Stimulated activated naive CD4-positive, alpha-beta T cell (primary cell): Measurements from ENCODE around the gene H2AZ2.
"Not testable (repeated sequence)": the region's sequence is repeated elsewhere in the genome, so short reads cannot be mapped to it uniquely, and the experiment has no call there.

Source experiments
- DNase-seq, 6 experiments: peaks; one replicate each; lab custom pipeline; 2025; lab: John Stamatoyannopoulos, UW

Gene H2AZ2

DNA sequence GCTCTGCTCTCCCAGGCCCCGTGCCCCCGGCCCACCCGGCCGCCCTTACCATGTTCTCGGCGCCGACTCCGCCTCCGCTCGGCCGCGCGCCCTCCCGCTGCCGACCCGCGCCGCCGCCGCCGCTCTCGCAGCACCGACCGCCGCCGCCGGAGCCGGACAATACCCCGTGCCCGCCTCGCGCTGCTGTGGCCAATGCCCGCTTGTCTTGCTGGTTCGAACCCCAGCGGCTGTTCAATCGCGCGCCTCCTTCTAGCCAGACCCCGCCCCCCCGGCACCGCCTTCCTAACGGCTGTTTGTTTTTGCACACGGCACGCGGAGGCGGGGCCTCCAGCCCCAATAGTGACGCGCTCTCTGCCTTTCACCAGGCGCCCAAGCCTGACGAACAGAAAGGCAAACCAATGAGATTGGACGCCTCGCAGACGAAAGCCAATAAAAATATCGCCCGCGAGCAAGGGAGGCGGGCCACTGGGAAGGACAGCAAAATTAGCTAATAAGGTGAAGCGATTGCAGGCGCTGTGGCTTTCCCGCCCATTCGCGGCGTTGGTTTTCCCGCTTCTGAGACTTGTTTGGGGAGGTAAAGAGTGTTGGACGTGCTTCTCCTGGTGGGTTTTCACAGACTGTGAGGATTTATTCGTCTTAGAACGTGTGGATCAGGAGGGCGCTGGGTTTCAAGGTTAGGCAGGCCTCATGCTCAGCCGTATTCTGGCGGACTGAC, at the start of gene H2AZ2:
TSS of gene H2AZ2 (minus strand) at position 168 of the 715 bp plus-strand sequence. CDS start at position 52, 116 bp downstream.
- DNase-seq = peak; percentile 98 to 100 (median 99)

DNA sequence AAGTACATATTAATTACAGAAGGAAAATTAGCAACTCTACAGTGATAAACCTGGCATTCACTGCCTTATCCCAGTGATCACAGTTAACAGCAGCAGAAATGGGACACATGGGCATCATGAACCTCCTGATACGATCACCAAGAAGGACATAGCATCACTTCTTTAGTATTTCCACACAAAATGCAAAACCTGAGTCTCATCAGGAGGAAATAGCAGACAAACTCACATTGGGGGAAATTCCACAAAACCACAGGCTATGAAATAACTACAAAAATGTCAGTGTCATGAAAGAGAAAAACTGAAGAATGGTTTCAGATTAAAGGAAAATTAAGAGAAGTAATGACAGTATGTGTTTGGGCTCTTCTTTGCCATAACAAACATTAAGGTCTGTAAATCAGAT, 49.4 kb upstream of the H2AZ2 start:
- DNase-seq = no peak

DNA sequence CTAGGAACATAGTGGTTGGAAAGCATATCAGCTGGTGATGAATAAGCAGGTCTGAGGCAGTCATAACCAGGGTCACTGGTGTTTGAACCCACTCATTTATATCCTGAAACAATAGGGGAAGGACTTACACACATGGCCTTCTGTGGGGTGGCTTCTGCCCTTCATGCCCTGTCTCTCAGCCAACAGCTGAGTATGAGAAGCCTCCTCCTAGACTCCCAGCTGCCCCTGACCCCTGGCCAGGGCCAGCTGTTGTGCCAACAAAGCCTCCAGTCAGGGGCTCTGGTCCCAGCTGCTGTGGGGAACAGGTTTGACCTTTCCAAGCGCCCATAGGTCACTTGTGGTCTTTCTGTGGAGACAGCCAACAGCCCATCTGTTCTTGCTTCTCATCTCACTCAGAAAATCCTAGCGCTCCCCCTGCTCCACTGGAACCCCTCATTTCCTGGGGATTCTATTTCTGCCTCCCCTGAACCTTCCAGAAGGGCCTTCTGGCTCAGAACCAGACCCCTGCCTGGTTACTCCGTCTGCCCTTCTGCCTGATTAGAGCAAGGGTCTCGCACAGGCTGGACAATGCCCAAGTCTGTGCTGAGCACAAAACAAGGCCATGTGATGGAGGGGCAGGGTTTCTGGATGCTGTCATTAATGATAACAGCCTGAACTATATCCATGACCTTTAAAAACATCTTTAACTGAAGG, 47.1 kb upstream of the H2AZ2 start:
- DNase-seq = no peak

DNA sequence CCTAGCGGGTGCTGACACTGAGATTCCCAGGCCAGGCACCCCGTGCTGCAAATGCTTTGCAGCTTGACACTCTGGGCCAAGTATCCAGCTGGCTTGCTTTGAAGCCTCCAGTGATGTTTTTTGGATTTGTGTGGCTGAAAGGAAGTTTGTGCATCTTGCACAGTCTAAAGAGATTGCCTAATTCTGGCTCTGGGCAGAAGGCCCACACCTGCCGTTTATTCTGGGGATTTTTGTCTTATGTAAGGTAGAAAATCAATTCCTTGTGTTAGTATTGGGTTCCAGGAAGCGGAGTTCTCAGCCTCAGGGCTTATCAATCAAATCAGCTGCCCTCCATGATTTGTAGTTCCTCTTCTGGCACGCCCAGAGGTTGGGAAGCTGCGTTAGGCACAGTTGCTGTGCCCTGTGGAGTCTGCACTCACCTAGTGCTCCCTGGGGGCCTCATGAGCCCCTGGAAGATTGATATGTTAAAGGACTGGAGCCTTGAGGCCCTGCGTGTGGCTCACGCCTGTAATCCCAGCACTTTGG, 45.9 kb upstream of the H2AZ2 start:
- DNase-seq = no peak

DNA sequence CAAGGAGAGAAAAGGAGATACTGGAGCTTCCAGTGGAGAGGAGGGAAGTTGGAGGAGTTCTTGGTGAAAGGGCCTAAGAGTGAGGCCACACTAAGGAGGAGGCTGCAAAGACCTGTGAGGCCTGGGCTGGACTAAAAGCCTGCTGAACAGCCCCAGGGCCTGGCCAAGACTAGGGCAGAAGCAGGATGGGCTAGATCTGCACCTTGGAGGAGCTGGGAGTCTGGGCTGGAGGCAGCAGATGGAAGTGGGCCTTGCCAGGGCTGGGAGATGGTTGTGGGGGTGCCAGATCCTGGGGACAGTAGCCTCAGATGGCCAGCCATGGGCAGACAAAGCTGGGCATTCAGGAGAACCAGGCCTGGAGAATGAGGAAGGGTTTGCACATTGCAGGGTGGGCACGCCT, 43.9 kb upstream of the H2AZ2 start:
- DNase-seq = no peak

DNA sequence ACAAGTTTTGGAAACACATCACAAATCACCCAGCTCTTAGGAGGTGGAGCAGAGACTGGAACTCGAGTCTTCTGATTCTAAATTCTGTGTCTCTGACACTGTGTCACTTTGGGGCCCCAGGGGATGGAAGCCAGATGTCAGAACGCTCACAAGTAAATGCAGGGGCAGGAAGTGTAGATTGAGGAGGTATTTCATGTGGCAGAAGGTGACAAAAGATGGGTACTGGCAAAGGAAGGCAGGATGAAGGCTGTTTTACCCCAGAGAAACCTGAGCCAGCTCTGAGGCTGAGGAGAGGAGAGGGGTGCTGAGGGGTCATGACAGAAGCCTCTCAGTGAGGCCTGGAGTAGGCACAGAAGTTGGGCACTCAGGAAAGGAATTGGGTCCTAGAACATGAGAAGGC, 43.5 kb upstream of the H2AZ2 start:
- DNase-seq = peak in 3 of 6 experiments; percentile 28 to 57 (median 56)

DNA sequence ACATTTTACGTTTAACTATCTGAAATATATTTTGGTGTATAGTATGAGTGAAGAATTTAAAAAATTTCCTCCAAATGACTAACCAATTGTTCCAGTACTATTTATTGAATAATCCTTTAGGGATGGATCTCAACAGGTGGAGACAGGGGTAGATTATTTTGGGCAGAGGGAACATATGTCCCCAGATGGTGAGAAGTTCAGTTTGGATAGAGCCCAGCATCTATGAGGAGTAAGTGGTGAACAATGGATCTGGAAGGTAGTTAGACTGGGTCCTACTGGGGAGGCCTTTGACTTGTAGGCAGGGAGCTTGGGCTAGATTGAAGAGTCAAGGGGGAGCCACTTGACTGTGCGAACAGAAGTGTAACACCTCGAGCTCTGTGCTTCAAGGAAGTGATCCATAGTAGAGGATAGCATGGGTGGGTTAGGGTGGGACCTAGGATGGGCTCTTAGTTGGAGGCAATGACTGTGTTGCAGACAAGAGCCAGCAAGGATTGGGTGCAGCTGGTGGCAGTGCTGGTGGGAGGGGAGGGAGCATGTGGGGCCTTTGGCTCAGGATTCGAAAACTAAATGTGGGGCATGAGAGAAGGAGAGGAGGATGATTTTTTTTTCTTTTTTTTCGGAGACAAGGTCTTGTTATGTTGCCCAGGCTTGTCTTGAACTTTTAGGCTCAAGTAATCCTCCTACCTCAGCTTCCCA, 41.3 kb upstream of the H2AZ2 start:
- DNase-seq = no peak

DNA sequence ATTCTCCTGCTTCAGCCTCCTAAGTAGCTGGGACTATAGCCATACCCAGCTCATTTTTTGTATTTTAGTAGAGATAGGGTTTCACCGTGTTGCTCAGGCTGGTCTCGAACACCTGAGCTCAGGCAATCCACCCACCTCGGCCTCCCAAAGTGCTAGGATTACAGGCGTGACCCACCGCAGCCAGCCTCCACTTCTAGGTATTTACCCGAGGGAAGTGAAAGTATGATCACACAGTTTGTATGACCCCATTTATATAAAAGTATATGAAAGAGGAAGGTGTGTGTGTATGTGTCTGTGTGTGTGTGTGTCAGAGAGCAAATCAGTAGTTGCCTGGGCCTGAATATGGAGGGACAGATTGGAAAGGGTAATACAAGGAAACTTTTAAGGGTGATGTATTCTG, 39.4 kb upstream of the H2AZ2 start:
- DNase-seq = no peak

DNA sequence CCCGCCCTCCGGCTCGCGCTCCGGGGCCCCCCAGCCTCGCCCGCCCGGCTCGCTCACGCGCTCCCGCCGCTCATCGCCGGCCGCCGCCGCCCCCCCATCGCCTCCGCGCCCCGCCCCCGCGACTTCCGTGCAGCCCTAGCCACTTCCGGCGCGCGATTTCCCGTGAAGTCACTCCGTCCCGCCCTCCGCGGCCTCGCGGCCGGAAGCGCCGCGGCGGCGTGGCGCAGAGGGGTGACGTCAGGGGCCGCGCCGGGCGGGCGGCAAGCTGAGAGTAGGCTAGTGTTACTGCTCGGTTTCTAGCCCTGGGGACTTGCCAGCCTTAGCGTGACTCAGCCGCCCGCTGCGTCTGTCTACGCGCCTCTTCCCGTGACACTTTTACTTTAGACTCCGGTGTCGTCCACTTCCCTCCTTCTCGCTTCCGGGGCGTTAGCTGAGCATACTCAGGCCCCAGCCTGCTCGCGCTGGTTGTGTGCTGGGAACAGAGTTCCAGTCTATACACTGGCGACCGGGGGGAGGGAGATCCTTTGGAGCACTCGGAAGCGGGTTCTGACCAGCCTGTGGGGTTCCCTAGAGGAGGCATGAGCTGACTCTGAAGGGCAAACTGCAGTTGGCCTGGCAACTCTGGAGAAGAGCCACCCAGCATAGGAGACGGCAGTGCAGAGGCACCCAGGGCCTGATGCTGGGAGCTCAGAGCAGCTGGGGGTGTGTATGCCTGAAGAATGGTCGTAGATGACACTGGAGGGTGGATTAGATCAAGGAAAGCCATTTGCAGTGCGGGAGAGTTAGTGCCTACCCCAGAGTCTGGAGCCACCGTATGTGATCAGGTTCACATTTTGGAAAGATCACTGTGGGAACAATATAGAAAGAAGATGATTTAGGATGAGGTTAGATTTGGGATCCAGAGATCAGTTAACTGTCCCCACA, 37.8 kb upstream of the H2AZ2 start, which contains the start of gene PURB:
TSS of gene PURB (minus strand) at position 137 of the 924 bp plus-strand sequence. CDS start 182 bp downstream, outside the sequence.
- DNase-seq = peak; percentile 92 to 96 (median 94)

DNA sequence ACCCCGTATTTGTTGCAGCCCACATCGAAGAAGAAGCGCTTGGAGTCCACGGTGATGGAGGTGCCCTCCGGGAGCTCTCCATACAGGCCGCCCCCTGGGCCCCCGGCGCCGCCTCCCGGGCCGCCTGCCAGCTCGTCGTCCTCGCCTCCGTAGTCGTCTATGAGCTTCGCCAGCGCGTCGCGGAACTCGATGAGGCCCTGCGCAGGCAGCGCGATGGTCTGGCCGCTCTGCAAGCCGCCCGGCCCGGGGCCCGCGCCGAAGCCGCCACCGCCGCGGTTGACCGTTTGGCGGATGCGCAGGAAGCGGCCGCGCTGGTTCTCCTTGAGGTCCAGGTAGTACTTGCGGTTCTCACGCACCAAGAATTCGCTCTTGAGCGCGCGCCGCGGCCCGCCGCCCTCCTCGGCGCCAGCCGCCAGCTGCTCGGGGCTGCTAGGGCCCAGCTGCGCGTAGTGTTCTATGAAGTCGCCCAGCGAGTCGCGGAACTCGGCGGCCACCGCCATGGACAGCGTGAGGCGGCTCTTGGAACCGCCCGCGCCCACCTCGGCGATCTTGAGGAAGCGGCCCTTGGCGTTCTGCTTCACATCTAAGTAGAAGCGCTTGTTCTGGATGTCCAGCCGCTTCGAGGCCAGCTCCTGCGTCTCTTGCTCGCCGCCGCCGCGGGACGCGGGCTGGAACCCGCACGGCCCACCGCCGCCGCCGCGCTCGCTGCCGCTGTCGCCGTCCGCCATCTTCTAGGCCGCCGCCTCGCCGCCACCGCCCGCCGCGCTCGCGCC, 36.9 kb upstream of the H2AZ2 start:
- peak; percentile 39 to 76 (median 49) for DNase-seq

DNA sequence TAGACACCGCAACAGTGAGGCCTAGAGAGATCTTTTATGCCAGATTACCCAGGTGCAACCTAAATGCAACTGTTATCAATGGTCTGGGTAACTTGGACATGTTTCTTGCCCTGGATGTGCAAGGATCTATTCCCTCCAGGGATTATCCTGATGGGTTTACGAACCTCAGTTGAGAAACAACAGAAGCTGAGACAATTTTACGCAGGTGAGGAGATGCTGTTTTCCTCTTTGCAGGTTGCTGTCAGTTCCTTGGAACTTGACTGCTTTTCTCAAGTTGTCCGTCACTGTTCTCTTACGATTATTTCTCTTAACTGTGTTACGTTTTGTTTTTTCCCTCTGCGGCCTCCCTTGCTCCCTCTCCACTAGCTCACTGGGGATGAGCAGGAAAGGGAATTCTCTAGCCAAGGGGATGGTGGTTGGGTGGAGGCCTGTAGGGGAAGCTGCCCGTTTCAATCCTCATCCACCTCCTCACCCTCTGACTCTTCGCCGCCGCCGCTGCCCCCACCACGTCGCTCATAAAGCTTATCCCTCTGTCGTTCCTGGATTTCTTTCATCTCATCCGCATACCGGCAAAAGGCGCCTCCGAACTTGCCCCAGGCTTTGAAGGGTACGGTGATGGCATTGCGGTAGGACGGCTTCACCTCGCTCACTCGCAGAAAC, 36.2 kb upstream of the H2AZ2 start:
- DNase-seq = peak in 1 of 6 experiments; percentile 3

DNA sequence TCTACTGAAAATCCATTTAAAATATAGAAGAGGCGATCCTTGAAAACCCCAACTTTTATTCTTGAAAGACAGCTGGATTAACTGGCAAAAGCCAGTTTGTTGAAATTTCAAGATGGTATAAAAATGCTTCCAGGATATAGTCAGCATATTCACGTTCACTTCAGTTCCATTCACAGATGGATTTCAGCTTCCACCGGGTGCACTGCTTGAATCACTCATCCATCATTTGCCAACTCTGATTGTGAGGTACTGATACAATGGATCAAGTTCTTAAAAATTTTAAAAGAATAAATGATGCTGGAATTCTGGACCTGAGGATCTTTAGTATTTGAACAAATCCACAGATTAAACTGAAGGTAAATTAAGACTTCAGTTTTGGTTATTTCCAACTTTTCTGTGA, 35.0 kb upstream of the H2AZ2 start:
- DNase-seq = no peak

DNA sequence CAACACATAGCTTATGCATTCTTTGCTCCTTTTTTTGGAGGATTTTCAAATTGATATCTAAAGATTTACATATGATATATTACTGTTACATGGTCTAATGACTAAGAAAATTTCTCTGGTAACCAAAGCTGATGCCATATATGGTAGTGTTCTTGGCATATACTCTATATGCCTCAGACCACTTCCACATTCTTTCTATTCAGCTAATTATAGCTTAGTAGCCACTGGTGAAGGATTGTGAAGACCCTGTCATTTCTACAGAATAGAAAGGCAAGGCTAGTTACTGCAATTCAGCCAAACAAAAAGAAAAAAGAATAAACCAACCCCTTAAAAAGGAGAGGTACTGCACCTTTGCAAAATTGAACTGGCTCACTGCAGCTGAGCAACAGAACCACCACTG, 33.7 kb upstream of the H2AZ2 start:
- DNase-seq = no peak

DNA sequence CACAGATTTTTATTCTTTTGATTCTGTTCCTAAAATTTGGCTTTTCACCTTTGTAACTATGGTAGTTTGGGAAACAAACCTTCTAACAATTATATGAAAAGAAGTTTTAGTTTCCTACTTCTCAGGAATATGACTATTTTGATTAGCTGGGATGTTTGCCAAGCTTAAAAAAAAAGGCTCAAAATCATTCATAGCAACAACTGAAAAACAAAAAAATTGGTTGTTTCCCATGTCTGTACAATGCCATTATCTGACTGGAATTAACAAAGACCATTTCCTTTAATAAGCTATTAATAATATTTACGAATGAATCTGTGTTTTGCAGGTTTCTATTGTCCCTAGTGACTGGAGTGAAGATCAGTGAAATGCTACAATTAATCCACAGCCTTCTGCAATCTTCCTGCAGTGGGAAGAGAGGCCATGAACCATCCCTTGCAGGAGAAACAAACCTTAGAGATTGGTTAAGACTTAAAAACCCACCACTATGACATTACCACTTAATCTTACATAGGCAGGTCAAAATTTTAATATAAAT, 33.2 kb upstream of the H2AZ2 start:
- no peak for DNase-seq

DNA sequence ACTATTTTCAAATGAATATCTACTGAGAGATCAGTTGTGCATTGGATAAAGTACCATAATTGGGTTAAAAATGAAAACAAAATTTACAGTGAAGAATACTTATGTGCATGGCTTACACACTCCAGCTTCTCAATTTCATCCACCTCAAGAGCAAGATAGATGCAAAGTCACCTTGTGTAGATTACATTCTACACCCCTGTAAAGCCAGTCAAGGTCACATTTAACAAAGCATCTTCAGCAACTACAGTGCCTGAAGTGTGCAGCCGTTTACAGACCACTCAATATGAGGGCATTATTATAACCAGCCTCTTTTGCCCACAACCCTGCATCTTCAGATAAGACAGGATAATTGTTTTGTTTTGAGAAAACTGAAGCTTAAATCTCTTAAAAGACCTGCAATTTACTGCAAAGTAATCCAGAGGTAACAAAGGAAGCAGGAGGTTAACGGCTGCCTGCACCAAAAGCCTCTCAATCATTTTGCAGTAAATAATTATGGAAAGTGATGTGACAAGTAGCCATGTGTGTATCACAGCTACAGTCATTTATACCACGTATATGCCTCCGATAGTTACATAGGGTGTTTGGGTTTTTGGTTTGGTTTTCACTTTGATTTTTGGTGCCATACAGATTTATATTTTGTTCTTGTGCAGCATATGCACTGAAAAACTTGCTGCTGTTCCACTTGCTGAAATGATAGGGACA, 32.6 kb upstream of the H2AZ2 start:
- no peak for DNase-seq

DNA sequence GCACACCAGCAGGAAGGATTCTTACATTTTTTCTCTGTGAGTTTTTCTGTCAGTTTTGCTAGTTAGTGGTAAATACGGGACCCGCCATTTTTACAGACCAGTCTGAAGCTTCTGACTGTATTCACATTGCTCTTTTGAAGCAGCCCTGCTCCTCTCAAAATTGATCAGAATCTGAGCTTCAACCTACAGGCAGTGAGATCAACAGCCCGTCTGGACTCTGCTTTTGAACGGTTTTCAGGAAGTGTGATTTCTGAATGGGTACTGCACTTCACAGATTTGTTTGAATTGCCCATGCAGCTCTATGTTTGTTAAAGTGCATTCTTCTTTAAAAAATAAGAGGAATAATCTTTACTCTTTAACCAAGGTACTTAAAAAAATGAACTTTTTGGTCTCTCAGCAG, 28.5 kb upstream of the H2AZ2 start:
- DNase-seq = no peak

DNA sequence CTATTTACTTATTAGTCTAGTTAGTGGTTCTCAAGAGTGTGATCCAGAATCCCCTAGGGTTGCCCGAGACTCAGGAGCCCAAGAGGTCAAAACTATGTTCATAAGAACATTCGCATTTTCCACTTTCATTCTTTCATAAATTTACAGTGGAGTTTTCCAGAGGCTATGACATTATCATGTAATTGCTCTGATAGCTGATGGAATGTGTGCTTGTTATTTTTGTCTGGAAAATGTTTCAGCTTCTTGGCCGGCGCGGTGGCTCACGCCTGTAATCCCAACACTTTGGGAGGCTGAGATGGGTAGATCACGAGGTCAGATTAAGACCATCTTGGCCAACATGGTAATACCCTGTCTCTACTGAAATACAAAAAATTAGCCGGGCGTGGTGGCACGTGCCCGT, 27.4 kb upstream of the H2AZ2 start:
- DNase-seq = no peak

DNA sequence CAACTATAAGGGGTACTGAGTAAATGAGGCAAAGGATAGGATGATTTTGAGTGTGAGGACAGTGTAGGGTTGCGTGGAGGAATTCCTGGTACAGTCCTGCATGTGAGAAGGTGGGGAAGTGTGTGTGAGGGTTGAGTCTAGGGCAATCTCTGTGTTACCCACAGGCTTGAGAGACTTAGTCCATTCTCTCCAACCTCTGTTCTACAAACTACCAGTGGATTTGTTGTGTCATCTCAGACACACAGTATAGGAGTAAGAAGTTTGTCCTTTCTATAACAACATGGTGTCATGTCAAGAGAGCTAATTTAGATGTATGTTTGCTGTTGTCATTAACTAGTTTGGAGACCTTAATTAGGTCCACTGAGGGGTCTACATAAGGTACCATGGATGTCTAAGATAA, 24.9 kb upstream of the H2AZ2 start:
- DNase-seq = no peak

DNA sequence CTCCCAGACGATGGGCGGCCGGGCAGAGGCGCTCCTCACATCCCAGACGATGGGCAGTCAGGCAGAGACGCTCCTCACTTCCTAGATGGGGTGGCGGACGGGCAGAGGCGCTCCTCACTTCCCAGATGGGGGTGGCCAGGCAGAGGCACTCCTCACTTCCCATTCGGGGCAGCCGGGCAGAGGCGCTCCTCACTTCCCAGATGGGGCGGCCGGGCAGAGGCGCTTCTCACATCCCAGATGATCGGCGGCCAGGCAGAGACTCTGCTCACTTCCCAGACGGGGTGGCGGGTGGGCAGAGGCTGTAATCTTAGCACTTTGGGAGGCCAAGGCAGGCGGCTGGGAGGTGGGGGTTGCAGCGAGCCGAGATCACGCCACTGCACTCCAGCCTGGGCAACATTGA, 24.0 kb upstream of the H2AZ2 start:
- not testable (repeated sequence) for DNase-seq
